ENCODE results near the gene PRKN.

DNA sequence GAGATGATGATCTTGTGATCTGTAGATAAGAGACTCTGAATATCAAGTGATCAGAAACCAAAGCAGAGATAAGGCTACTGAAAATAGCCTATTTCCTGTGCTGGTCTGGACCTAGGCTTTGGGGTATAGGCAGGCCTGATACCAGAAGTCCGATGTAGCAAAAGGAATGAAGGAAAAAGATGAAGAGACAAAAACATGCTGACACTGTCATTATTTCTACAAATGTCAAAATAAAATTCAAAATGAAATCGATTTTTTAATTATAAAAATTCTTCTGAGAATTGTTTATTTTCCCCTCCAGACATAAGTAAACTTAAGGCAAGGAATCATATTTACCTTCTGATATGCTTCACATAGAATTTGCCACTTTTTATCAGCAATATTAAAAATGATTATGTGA lies 252.8 kb downstream of the PRKN start:
- no peak for TF ChIP-seq POLR2AphosphoS5 (IDR thresholded peaks at IDR 0.05; ENCODE audit: low read depth)
- no peak for TF ChIP-seq CTCF (conservative IDR thresholded peaks at IDR 0.05; ENCODE audit: low read depth in 2 of 2)
- TF ChIP-seq CREB1 (CRISPR knock-in tag; IDR thresholded peaks at IDR 0.05; ENCODE audit: low read depth): no peak
- TF ChIP-seq STAT1 (IDR thresholded peaks at IDR 0.05; ENCODE audit: unreplicated experiment): no peak
- no peak for TF ChIP-seq REST (IDR thresholded peaks at IDR 0.05; ENCODE audit: unreplicated experiment)

Data from GM23338 (cell line).